Stomach (tissue), 9 donors: Measurements from ENCODE around the gene TRIM9. TPM values are rescaled to one million over a fixed set of nuclear protein-coding genes. Genes with fewer than 3 reads are reported as not detected.

Source experiments
- DNase-seq, 2 donors: peaks; one replicate each; pipeline versions ENCODE4 v3.0.0 to v3.0.0-alpha.2; 2013 to 2019
- H3K27ac ChIP-seq, 5 donors: fragments of 200-600 bp in 4 of 5; sonication (generic) in 4 of 5; one replicate each; pipeline ENCODE4 v1.5.1; 2013 to 2019; ENCODE audit warnings: mild to moderate bottlenecking in 1 of 5, moderate library complexity in 1 of 5
- H3K27me3 ChIP-seq, 3 donors: fragments of 200-600 bp; sonication (generic); one replicate each; pipeline ENCODE4 v1.5.1; 2017 to 2019; ENCODE audit warnings: mixed run types in 1 of 3
- H3K36me3 ChIP-seq, 4 donors: fragments of 200-600 bp; sonication (generic); 1 replicate in 3 of 4; 2 replicates in 1 of 4; pipeline ENCODE4 v1.5.1; 2016 to 2019
- H3K4me1 ChIP-seq, 4 donors: fragments of 200-600 bp; sonication (generic); one replicate each; pipeline ENCODE4 v1.5.1; 2016 to 2019
- H3K4me3 ChIP-seq, 4 donors: fragments of 200-600 bp; sonication (generic) in 3 of 4; one replicate each; pipeline ENCODE4 v1.5.1; 2016 to 2019; ENCODE audit warnings: mild to moderate bottlenecking in 1 of 4
- H3K9me3 ChIP-seq, 4 donors: fragments of 200-600 bp; sonication (generic); one replicate each; pipeline ENCODE4 v1.5.1; 2016 to 2019
- CTCF ChIP-seq, 7 experiments: fragments of 450-650 bp in 4 of 7; fragments of 200-600 bp in 3 of 7; sonication (generic) in 3 of 7; IDR thresholded peaks; one replicate each; pipeline ENCODE4 v1.5.1; 2016 to 2019; ENCODE audit warnings: antibody characterized with exemption in 7 of 7, control low read depth in 2 of 7, mild to moderate bottlenecking in 1 of 7
- EP300 ChIP-seq: sonication (generic); formaldehyde crosslinking; IDR thresholded peaks from one replicate; pipeline ENCODE4 v1.6.1; 2017; ENCODE audit warnings: antibody characterized with exemption
- POLR2A ChIP-seq, 4 donors: fragments of 450-650 bp; IDR thresholded peaks; one replicate each; pipeline ENCODE4 v1.6.1; 2016; ENCODE audit warnings: antibody characterized with exemption in 4 of 4, control low read depth in 2 of 4, mild to moderate bottlenecking in 1 of 4, moderate library complexity in 1 of 4
- POLR2AphosphoS5 ChIP-seq, 3 donors: sonication (generic); formaldehyde crosslinking; IDR thresholded peaks; one replicate each; pipeline ENCODE4 v1.6.1; 2016; ENCODE audit warnings: antibody characterized with exemption in 3 of 3
- WGBS, 5 donors: extraction: QIAGEN DNeasy Blood & Tissue Kit in 3 of 5; methylation state at CpG; one replicate each; pipeline versions ENCODE4 v1.1.5 to v1.1.7; 2013 to 2018; 5-methylcytosine and 5-hydroxymethylcytosine counted together
- intact Hi-C: fragments of 100-400 bp; cut with DNase I; formaldehyde crosslinking; loops from one replicate; pipeline ENCODE4 v1.15.1; 2023; ENCODE audit warnings: low total_unique reads
- polyA plus RNA-seq, 3 donors: library from polyadenylated mRNA; stranded (reverse); fragments of 200-250 nt; gene quantifications; one replicate each; pipeline ENCODE4 v1.2.3, GENCODE V29; 2013
- total RNA-seq, 5 donors: library from RNA; depleted of rRNA; stranded (reverse); fragments of >200 nt; gene quantifications; one replicate each; pipeline versions ENCODE4 v1.1.0 to v1.2.3, GENCODE V29; 2014 to 2016
- donor health status: healthy with polysubstance abuse.
- donor health status: Bipolar disorder and iron deficiency.
- donor health status: healthy.

The TRIM9 gene
- total and polyA plus RNA-seq, 8 donors: 0.45 to 15.1 (median 1.2) TPM

- peaks cover 0 to 6% (median 2%) of the 10 kb centered on the region in 4 donors for H3K9me3 ChIP-seq
- no peak overlapping the region for H3K27ac ChIP-seq
- no peak for TF ChIP-seq EP300
- TF ChIP-seq CTCF (IDR thresholded peaks at IDR 0.05): no peak
- TF ChIP-seq POLR2AphosphoS5 (IDR thresholded peaks at IDR 0.05): no peak
- no peak for TF ChIP-seq POLR2A (IDR thresholded peaks at IDR 0.05)
- 14 to 45% (median 26%) methylated on average over 2 of the region's 2 CpGs for WGBS, 5 donors
- intact Hi-C loops: no loop called here
- no peaks in the 10 kb centered on the region for H3K27me3 ChIP-seq
- peak in 1 of 2 donors; percentile 7 for DNase-seq
- H3K36me3 ChIP-seq: no peaks in the 10 kb centered on the region
- no peak overlapping the region for H3K4me3 ChIP-seq
- peaks cover 0 to 5% (median 0%) of the 10 kb centered on the region in 4 donors for H3K4me1 ChIP-seq
These were observed 43.6 kb upstream of the TRIM9 start for GRCh38 chr14:51138404-51139103.

GRCh38 chr14:51131516-51131915 lies 36.6 kb upstream of the TRIM9 start:
- peaks cover 0 to 7% (median 4%) of the 10 kb centered on the region in 4 donors for H3K9me3 ChIP-seq
- TF ChIP-seq EP300 (no peak), POLR2A (IDR thresholded peaks at IDR 0.05) (no peak), POLR2AphosphoS5 (IDR thresholded peaks at IDR 0.05) (no peak)
- intact Hi-C loops: no loop called here
- WGBS, 5 donors: 67 to 91% (median 73%) methylated on average over 2 of the region's 2 CpGs
- no peak overlapping the region for H3K4me3 ChIP-seq
- H3K36me3 ChIP-seq: no peaks in the 10 kb centered on the region
- H3K27me3 ChIP-seq: peaks cover 0 to 6% (median 0%) of the 10 kb centered on the region in 3 donors
- no peaks in the 10 kb centered on the region for H3K4me1 ChIP-seq
- DNase-seq: no peak
- no peak overlapping the region for H3K27ac ChIP-seq

GRCh38 chr14:51129130-51129529 lies 34.2 kb upstream of the TRIM9 start:
- Histone ChIP-seq H3K27me3 (peaks cover 0 to 6% (median 0%) of the 10 kb centered on the region in 3 donors), H3K27ac (no peak overlapping the region), H3K4me1 (no peaks in the 10 kb centered on the region), H3K36me3 (no peaks in the 10 kb centered on the region), H3K4me3 (no peak overlapping the region), H3K9me3 (peaks cover 0 to 7% (median 2%) of the 10 kb centered on the region in 4 donors)
- no peak for TF ChIP-seq POLR2AphosphoS5 (IDR thresholded peaks at IDR 0.05)
- TF ChIP-seq POLR2A (IDR thresholded peaks at IDR 0.05): no peak
- TF ChIP-seq CTCF (IDR thresholded peaks at IDR 0.05): no peak
- TF ChIP-seq EP300: no peak
- DNase-seq: no peak
- intact Hi-C loops: no loop called here
- WGBS, 5 donors: 86 to 95% (median 93%) methylated on average over 4 of the region's 4 CpGs

GRCh38 chr14:51124029-51124428 lies 29.1 kb upstream of the TRIM9 start:
- no peak overlapping the region for H3K4me3 ChIP-seq
- 95 to 98% (median 96%) methylated on average over 5 of the region's 5 CpGs for WGBS, 5 donors
- H3K36me3 ChIP-seq: no peaks in the 10 kb centered on the region
- DNase-seq: no peak
- no peaks in the 10 kb centered on the region for H3K4me1 ChIP-seq
- intact Hi-C loops: no loop called here
- H3K27ac ChIP-seq: no peak overlapping the region
- no peak for TF ChIP-seq EP300
- TF ChIP-seq POLR2A (IDR thresholded peaks at IDR 0.05): no peak
- TF ChIP-seq POLR2AphosphoS5 (IDR thresholded peaks at IDR 0.05): no peak
- TF ChIP-seq CTCF (IDR thresholded peaks at IDR 0.05): no peak
- H3K9me3 ChIP-seq: no peaks in the 10 kb centered on the region
- no peaks in the 10 kb centered on the region for H3K27me3 ChIP-seq

- H3K27me3 ChIP-seq: no peaks in the 10 kb centered on the region
- no peaks in the 10 kb centered on the region for H3K9me3 ChIP-seq
- no peaks in the 10 kb centered on the region for H3K36me3 ChIP-seq
- no peak overlapping the region for H3K4me3 ChIP-seq
- 47 to 67% (median 55%) methylated on average over 3 of the region's 3 CpGs for WGBS, 5 donors
- no peak for DNase-seq
- no peaks in the 10 kb centered on the region for H3K4me1 ChIP-seq
- no peak for TF ChIP-seq CTCF (IDR thresholded peaks at IDR 0.05)
- no peak for TF ChIP-seq POLR2AphosphoS5 (IDR thresholded peaks at IDR 0.05)
- TF ChIP-seq EP300: no peak
- TF ChIP-seq POLR2A (IDR thresholded peaks at IDR 0.05): no peak
- intact Hi-C loops: no loop called here
- H3K27ac ChIP-seq: no peak overlapping the region
These were observed 26.2 kb upstream of the TRIM9 start for GRCh38 chr14:51121096-51121495.
